Trophoblast cell (in vitro differentiated cells and primary cell): ENCODE data around the gene AAGAB.

ENCODE experiments used
- DNase-seq, 2 donors: peaks; one replicate each; pipeline ENCODE4 v3.0.0-alpha.2; 2016
- H2AFZ ChIP-seq: 2 replicates; pipeline ENCODE4 v1.6.1; 2013; ENCODE audit warnings: low read length, moderate library complexity, mild to moderate bottlenecking; ENCODE audit not compliant: insufficient read depth, poor library complexity
- H2AK5ac ChIP-seq: 2 replicates; pipeline ENCODE4 v1.6.1; 2013; ENCODE audit warnings: mild to moderate bottlenecking, low read length
- H2BK120ac ChIP-seq: 2 replicates; pipeline ENCODE4 v1.6.1; 2013; ENCODE audit warnings: low read length, mild to moderate bottlenecking, moderate library complexity; ENCODE audit not compliant: insufficient read depth, poor library complexity
- H2BK12ac ChIP-seq: 2 replicates; pipeline ENCODE4 v1.6.1; 2013; ENCODE audit warnings: mild to moderate bottlenecking, low read length, moderate library complexity
- H2BK5ac ChIP-seq: 2 replicates; pipeline ENCODE4 v1.6.1; 2013; ENCODE audit warnings: low read length, low read depth, moderate library complexity, mild to moderate bottlenecking; ENCODE audit not compliant: poor library complexity
- H3K14ac ChIP-seq: 2 replicates; pipeline ENCODE4 v1.6.1; 2013; ENCODE audit warnings: mild to moderate bottlenecking, low read length
- H3K18ac ChIP-seq: 2 replicates; pipeline ENCODE4 v1.6.1; 2013; ENCODE audit warnings: mild to moderate bottlenecking, low read length
- H3K23ac ChIP-seq: 2 replicates; pipeline ENCODE4 v1.6.1; 2013; ENCODE audit warnings: low read length
- H3K27ac ChIP-seq: 2 replicates; pipeline ENCODE4 v1.5.1; 2013; ENCODE audit warnings: low read depth, mild to moderate bottlenecking, inconsistent platforms, low read length, moderate library complexity
- H3K27me3 ChIP-seq: 2 replicates; pipeline ENCODE4 v1.6.1; 2013; ENCODE audit warnings: inconsistent platforms, mild to moderate bottlenecking, low read length, moderate library complexity; ENCODE audit not compliant: insufficient read depth
- H3K36me3 ChIP-seq, 2 experiments: 1 replicate in 1 of 2; 2 replicates in 1 of 2; pipeline ENCODE4 v1.6.1; 2013; ENCODE audit warnings: low read length in 2 of 2, mild to moderate bottlenecking in 2 of 2, moderate library complexity in 1 of 2; ENCODE audit not compliant: insufficient read depth in 2 of 2, control insufficient read depth in 1 of 2
- H3K4ac ChIP-seq: 2 replicates; pipeline ENCODE4 v1.6.1; 2013; ENCODE audit warnings: low read depth, mild to moderate bottlenecking, low read length, moderate library complexity
- H3K4me1 ChIP-seq, 2 experiments: 1 replicate in 1 of 2; 2 replicates in 1 of 2; pipeline ENCODE4 v1.6.1; 2013; ENCODE audit warnings: low read length in 2 of 2, mild to moderate bottlenecking in 2 of 2, moderate library complexity in 1 of 2; ENCODE audit not compliant: insufficient read depth in 2 of 2, control insufficient read depth in 1 of 2
- H3K4me2 ChIP-seq: 2 replicates; pipeline ENCODE4 v1.6.1; 2013; ENCODE audit warnings: inconsistent platforms, mild to moderate bottlenecking, low read length, moderate library complexity
- H3K4me3 ChIP-seq: 2 replicates; pipeline ENCODE4 v1.5.1; 2013; ENCODE audit warnings: mild to moderate bottlenecking, low read depth, low read length, inconsistent platforms
- H3K79me1 ChIP-seq: one replicate; pipeline ENCODE4 v1.6.1; 2013; ENCODE audit warnings: low read length
- H3K79me2 ChIP-seq: 2 replicates; pipeline ENCODE4 v1.6.1; 2013; ENCODE audit warnings: low read length, mild to moderate bottlenecking; ENCODE audit not compliant: control insufficient read depth, insufficient read depth, poor library complexity
- H3K9ac ChIP-seq: 2 replicates; pipeline ENCODE4 v1.6.1; 2013; ENCODE audit warnings: mild to moderate bottlenecking, low read length
- H3K9me3 ChIP-seq: 2 replicates; pipeline ENCODE4 v1.6.1; 2013; ENCODE audit warnings: low read depth, mild to moderate bottlenecking, control low read depth, inconsistent platforms, low read length; ENCODE audit not compliant: insufficient read depth
- H4K12ac ChIP-seq: 2 replicates; pipeline ENCODE4 v1.6.1; 2013; ENCODE audit warnings: low read depth, mild to moderate bottlenecking, low read length, moderate library complexity
- H4K8ac ChIP-seq: 2 replicates; pipeline ENCODE4 v1.6.1; 2013; ENCODE audit warnings: low read depth, mild to moderate bottlenecking, low read length, moderate library complexity
- H4K91ac ChIP-seq: one replicate; pipeline ENCODE4 v1.6.1; 2013; ENCODE audit warnings: low read depth, mild to moderate bottlenecking, low read length, moderate library complexity
- WGBS: extraction: QIAGEN DNeasy Blood & Tissue Kit; methylation state at CpG from one replicate; pipeline ENCODE4 v1.1.7; 2013; ENCODE audit warnings: missing lambda C conversion rate; ENCODE audit not compliant: insufficient read length, insufficient coverage; ENCODE audit errors: extremely low coverage; 5-methylcytosine and 5-hydroxymethylcytosine counted together

AAGAB gene

GRCh38 chr15:67219288-67219687 is 35.2 kb downstream of the AAGAB start:
- H2BK5ac ChIP-seq = no peak overlapping the region
- H2BK12ac ChIP-seq = no peak overlapping the region

GRCh38 chr15:67218428-67218827 is 36.0 kb downstream of the AAGAB start:
- Histone ChIP-seq H3K4ac (no peak overlapping the region), H2BK12ac (no peak overlapping the region), H2BK120ac (no peak overlapping the region), H3K79me2 (no peaks in the 10 kb centered on the region), H4K91ac (no peak overlapping the region), H3K9ac (no peak overlapping the region), H2AFZ (no peak overlapping the region), H3K27ac (no peak overlapping the region), H3K4me2 (no peak overlapping the region), H3K27me3 (no peaks in the 10 kb centered on the region), H2BK5ac (no peak overlapping the region), H4K8ac (no peak overlapping the region), H3K4me3 (no peak overlapping the region), H2AK5ac (no peak overlapping the region), H3K36me3 (no peaks in the 10 kb centered on the region), H3K4me1 (no peaks in the 10 kb centered on the region), H3K79me1 (no peaks in the 10 kb centered on the region), H3K9me3 (no peaks in the 10 kb centered on the region), H3K23ac (no peak overlapping the region), H3K14ac (no peak overlapping the region), H4K12ac (no peak overlapping the region), H3K18ac (no peak overlapping the region)
- no peak for DNase-seq

More at GRCh38 chr15:67219288-67219687, 35.2 kb downstream of the AAGAB start:
- Histone ChIP-seq H3K14ac (no peak overlapping the region), H2BK120ac (no peak overlapping the region), H3K79me1 (no peaks in the 10 kb centered on the region), H4K12ac (no peak overlapping the region), H3K4me3 (no peak overlapping the region), H2AFZ (no peak overlapping the region), H4K8ac (no peak overlapping the region), H2AK5ac (no peak overlapping the region), H3K79me2 (no peaks in the 10 kb centered on the region), H3K27me3 (no peaks in the 10 kb centered on the region), H3K9ac (no peak overlapping the region), H3K9me3 (no peaks in the 10 kb centered on the region), H3K27ac (no peak overlapping the region), H4K91ac (no peak overlapping the region), H3K36me3 (no peaks in the 10 kb centered on the region), H3K23ac (no peak overlapping the region), H3K4me2 (no peak overlapping the region), H3K18ac (no peak overlapping the region), H3K4ac (no peak overlapping the region), H3K4me1 (no peaks in the 10 kb centered on the region)
- WGBS = no CpG with 5 or more reads among the region's 2 CpGs
- no peak for DNase-seq

GRCh38 chr15:67216859-67217258 is 37.6 kb downstream of the AAGAB start:
- Histone ChIP-seq H3K9me3 (no peaks in the 10 kb centered on the region), H3K4me2 (no peak overlapping the region), H3K18ac (no peak overlapping the region), H2BK12ac (no peak overlapping the region), H4K12ac (no peak overlapping the region), H3K23ac (no peak overlapping the region), H3K36me3 (no peaks in the 10 kb centered on the region), H3K27ac (no peak overlapping the region), H2BK5ac (no peak overlapping the region), H3K4me1 (no peaks in the 10 kb centered on the region), H2AFZ (no peak overlapping the region), H3K14ac (no peak overlapping the region), H2BK120ac (no peak overlapping the region), H3K4ac (no peak overlapping the region), H3K9ac (no peak overlapping the region), H4K91ac (no peak overlapping the region), H3K4me3 (no peak overlapping the region), H2AK5ac (no peak overlapping the region), H3K27me3 (no peaks in the 10 kb centered on the region), H3K79me2 (no peaks in the 10 kb centered on the region), H3K79me1 (no peaks in the 10 kb centered on the region), H4K8ac (no peak overlapping the region)
- no peak for DNase-seq

GRCh38 chr15:67215102-67215501 is 39.4 kb downstream of the AAGAB start:
- Histone ChIP-seq H4K91ac (no peak overlapping the region), H3K4ac (no peak overlapping the region), H3K18ac (no peak overlapping the region), H3K27ac (no peak overlapping the region), H2BK120ac (no peak overlapping the region), H3K4me1 (no peaks in the 10 kb centered on the region), H3K4me3 (no peak overlapping the region), H3K23ac (no peak overlapping the region), H3K36me3 (no peaks in the 10 kb centered on the region), H2BK12ac (no peak overlapping the region), H2AFZ (no peak overlapping the region), H3K9ac (no peak overlapping the region), H3K79me2 (no peaks in the 10 kb centered on the region), H4K8ac (no peak overlapping the region), H3K79me1 (no peaks in the 10 kb centered on the region), H2BK5ac (no peak overlapping the region), H3K14ac (no peak overlapping the region), H3K27me3 (no peaks in the 10 kb centered on the region), H3K9me3 (no peaks in the 10 kb centered on the region), H4K12ac (no peak overlapping the region), H3K4me2 (no peak overlapping the region), H2AK5ac (no peak overlapping the region)
- no peak for DNase-seq
- WGBS = no CpG with 5 or more reads among the region's 6 CpGs
